ENCODE results near the gene LRMDA. TPM values are rescaled to one million over a fixed set of nuclear protein-coding genes. Genes with fewer than 3 reads are reported as not detected.

The LRMDA gene
- total RNA-seq, 2 experiments from 2014 or later: not detected

DNA sequence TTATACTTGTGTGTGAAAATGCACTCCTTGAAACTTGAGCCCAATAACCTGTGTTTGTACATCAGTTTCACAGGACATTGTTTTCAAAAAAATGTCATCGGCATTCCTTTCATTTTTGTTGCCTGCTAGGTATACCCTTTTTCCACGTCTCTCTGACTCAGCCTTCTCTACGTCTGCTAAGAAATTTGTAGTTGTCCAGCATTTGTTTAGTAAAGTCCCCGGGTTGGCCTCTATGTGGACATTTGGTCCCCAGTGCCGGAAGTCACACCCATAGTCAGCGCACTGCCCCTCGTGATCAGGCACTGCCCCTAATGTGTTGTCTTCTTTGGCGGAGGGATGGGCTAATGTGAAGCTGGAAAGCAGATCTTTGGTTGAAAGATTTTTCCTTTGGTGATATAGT lies 222.3 kb downstream of the LRMDA start:
- no peaks in the 10 kb centered on the region for H3K36me3 ChIP-seq (ENCODE audit: insufficient read depth, low read length)
- H3K4me1 ChIP-seq (ENCODE audit: insufficient read depth, low read length, poor library complexity, severe bottlenecking): no peaks in the 10 kb centered on the region
- POLR2A ChIA-PET: no interaction called here
- H3K27ac ChIP-seq (ENCODE audit: low read depth, low read length, poor library complexity, severe bottlenecking): no peak overlapping the region
- no peaks in the 10 kb centered on the region for H3K9me2 ChIP-seq (ENCODE audit: insufficient read depth, low read length)
- H3K4me2 ChIP-seq (ENCODE audit: low read length): no peak overlapping the region
- H2AFZ ChIP-seq (ENCODE audit: low read length): no peak overlapping the region
- intact Hi-C loops (cut with micrococcal nuclease; ENCODE audit: unreplicated experiment): no loop called here
- no TSS peak for BruUV-seq (replicated peaks)
- CTCF ChIA-PET (ENCODE audit: unreplicated experiment): no interaction called here
- H3K9me3 ChIP-seq (ENCODE audit: low read length): no peaks in the 10 kb centered on the region
- H3K4me3 ChIP-seq (ENCODE audit: low read depth, low read length, poor library complexity, severe bottlenecking): no peak overlapping the region
- H3K79me2 ChIP-seq (ENCODE audit: insufficient read depth, low read depth, low read length): no peaks in the 10 kb centered on the region
- no peak for DNase-seq (ENCODE audit: low spot score)
- H4K20me1 ChIP-seq (ENCODE audit: insufficient read depth, low read length): no peaks in the 10 kb centered on the region
- TF ChIP-seq CTCF (conservative IDR thresholded peaks at IDR 0.05; ENCODE audit: low read length): no peak
- TF ChIP-seq EZH2phosphoT487 (IDR thresholded peaks at IDR 0.05; ENCODE audit: borderline replicate concordance, low read depth, low read length): no peak

DNA sequence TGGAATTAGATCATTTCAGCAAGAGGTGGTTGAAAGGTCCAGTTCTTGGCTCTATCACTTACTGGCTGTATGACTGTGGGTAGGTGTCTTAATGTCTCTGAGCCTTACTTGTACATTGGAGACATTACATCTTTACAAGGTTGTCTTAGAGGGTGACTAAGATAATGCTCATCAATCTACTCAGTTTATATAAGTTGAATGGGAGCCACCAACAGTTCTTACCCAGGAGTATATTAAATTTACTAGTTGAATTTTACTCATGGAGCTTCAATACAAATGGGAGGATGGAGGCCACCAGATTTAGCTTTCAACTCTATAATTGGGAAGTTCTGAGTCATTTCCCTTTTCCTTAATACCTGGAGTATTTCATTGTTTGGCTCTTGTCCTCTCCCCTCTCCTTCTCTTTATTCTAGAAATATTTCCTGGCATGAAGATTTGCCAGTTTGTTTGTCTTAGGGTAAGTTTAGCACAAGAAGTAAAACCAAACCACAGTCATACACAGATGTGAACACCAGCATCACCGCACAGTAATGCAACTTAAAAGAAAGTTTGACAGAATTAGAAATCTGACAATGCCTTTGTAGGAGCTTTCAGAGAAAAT lies 222.8 kb downstream of the LRMDA start:
- BruUV-seq (replicated peaks): no TSS peak
- H3K9me2 ChIP-seq (ENCODE audit: insufficient read depth, low read length): no peaks in the 10 kb centered on the region
- CTCF ChIA-PET (ENCODE audit: unreplicated experiment): no interaction called here
- DNase-seq (ENCODE audit: low spot score): no peak
- H3K4me3 ChIP-seq (ENCODE audit: low read depth, low read length, poor library complexity, severe bottlenecking): no peak overlapping the region
- no peaks in the 10 kb centered on the region for H3K79me2 ChIP-seq (ENCODE audit: insufficient read depth, low read depth, low read length)
- POLR2A ChIA-PET: no interaction called here
- no peak overlapping the region for H3K4me2 ChIP-seq (ENCODE audit: low read length)
- no peak overlapping the region for H3K27ac ChIP-seq (ENCODE audit: low read depth, low read length, poor library complexity, severe bottlenecking)
- H3K36me3 ChIP-seq (ENCODE audit: insufficient read depth, low read length): no peaks in the 10 kb centered on the region
- H3K9me3 ChIP-seq (ENCODE audit: low read length): no peaks in the 10 kb centered on the region
- no peak for TF ChIP-seq CTCF (conservative IDR thresholded peaks at IDR 0.05; ENCODE audit: low read length)
- H3K4me1 ChIP-seq (ENCODE audit: insufficient read depth, low read length, poor library complexity, severe bottlenecking): no peaks in the 10 kb centered on the region
- H4K20me1 ChIP-seq (ENCODE audit: insufficient read depth, low read length): no peaks in the 10 kb centered on the region
- no peak overlapping the region for H2AFZ ChIP-seq (ENCODE audit: low read length)
- intact Hi-C loops (cut with micrococcal nuclease; ENCODE audit: unreplicated experiment): no loop called here

GRCh38 chr10:75654772-75655171 lies 223.3 kb downstream of the LRMDA start:
- Histone ChIP-seq H3K4me1 (ENCODE audit: insufficient read depth, low read length, poor library complexity, severe bottlenecking) (no peaks in the 10 kb centered on the region), H3K27ac (ENCODE audit: low read depth, low read length, poor library complexity, severe bottlenecking) (no peak overlapping the region), H3K4me3 (ENCODE audit: low read depth, low read length, poor library complexity, severe bottlenecking) (no peak overlapping the region), H2AFZ (ENCODE audit: low read length) (no peak overlapping the region), H4K20me1 (ENCODE audit: insufficient read depth, low read length) (no peaks in the 10 kb centered on the region), H3K9me2 (ENCODE audit: insufficient read depth, low read length) (no peaks in the 10 kb centered on the region), H3K4me2 (ENCODE audit: low read length) (no peak overlapping the region), H3K36me3 (ENCODE audit: insufficient read depth, low read length) (no peaks in the 10 kb centered on the region), H3K79me2 (ENCODE audit: insufficient read depth, low read depth, low read length) (no peaks in the 10 kb centered on the region), H3K9me3 (ENCODE audit: low read length) (no peaks in the 10 kb centered on the region)
- DNase-seq (ENCODE audit: low spot score): no peak
- TF ChIP-seq CTCF (conservative IDR thresholded peaks at IDR 0.05; ENCODE audit: low read length) (no peak), EZH2phosphoT487 (IDR thresholded peaks at IDR 0.05; ENCODE audit: borderline replicate concordance, low read depth, low read length) (no peak)
- intact Hi-C loops (cut with micrococcal nuclease; ENCODE audit: unreplicated experiment): no loop called here
- ChIA-PET CTCF (ENCODE audit: unreplicated experiment) (no interaction called here), POLR2A (no interaction called here)
- no TSS peak for BruUV-seq (replicated peaks)

Measured in OCI-LY7 (cell line).